ENCODE measurements around the gene NUFIP1. TPM values are rescaled to one million over a fixed set of nuclear protein-coding genes. Genes with fewer than 3 reads are reported as not detected.
"Not testable (repeated sequence)": the region's sequence is repeated elsewhere in the genome, so short reads cannot be mapped to it uniquely, and the experiment has no call there.

NUFIP1 gene
- polyA plus RNA-seq, 3 donors, result 0.83 to 1.1 (median 0.95) TPM

DNA sequence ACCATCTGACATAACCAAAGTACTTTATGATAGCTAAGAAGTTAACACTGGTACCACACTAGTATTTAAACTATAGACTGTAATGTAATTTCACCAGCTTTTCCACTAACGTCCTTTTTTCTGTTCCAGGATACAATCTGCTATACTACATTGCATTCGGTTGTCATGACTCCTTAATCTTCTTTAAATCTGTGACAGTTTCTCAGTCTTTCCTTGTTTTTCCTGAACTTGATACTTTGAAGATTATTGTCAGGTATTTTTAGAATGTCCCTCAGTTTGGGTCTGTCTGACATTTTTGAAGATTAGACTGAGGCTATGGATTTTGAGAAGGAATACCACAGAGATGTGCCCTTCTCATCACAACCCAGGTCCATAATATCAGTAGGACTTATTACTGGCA, 36.6 kb downstream of the NUFIP1 start:
- Mint-ChIP-seq H3K27me3 (ENCODE audit: low read depth in 3 of 3) (peaks cover 0 to 2% (median 0%) of the 10 kb centered on the region in 3 donors), H3K4me1 (no peaks in the 10 kb centered on the region), H3K9me3 (no peaks in the 10 kb centered on the region), H3K36me3 (peaks cover 26 to 37% of the 10 kb centered on the region in 2 donors), H3K27ac (no peak overlapping the region), H3K4me3 (no peak overlapping the region)
- no peak overlapping the region for H3K9ac ChIP-seq (ENCODE audit: insufficient read depth, low read length, poor library complexity, severe bottlenecking)
- TF ChIP-seq, protein P1, sequence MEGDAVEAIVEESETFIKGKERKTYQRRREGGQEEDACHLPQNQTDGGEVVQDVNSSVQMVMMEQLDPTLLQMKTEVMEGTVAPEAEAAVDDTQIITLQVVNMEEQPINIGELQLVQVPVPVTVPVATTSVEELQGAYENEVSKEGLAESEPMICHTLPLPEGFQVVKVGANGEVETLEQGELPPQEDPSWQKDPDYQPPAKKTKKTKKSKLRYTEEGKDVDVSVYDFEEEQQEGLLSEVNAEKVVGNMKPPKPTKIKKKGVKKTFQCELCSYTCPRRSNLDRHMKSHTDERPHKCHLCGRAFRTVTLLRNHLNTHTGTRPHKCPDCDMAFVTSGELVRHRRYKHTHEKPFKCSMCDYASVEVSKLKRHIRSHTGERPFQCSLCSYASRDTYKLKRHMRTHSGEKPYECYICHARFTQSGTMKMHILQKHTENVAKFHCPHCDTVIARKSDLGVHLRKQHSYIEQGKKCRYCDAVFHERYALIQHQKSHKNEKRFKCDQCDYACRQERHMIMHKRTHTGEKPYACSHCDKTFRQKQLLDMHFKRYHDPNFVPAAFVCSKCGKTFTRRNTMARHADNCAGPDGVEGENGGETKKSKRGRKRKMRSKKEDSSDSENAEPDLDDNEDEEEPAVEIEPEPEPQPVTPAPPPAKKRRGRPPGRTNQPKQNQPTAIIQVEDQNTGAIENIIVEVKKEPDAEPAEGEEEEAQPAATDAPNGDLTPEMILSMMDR (IDR thresholded peaks at IDR 0.05), result no peak
- intact Hi-C loops (cut with micrococcal nuclease), result no loop called here
- no peak overlapping the region for H3K4me2 ChIP-seq (replicated peaks; ENCODE audit: extremely low read depth, low read length, poor library complexity, severe bottlenecking)
- WGBS (ENCODE audit: insufficient coverage), result no CpG with 5 or more reads among the region's 2 CpGs
- no peak overlapping the region for H2AFZ ChIP-seq (ENCODE audit: insufficient read depth, low read depth, low read length, poor library complexity, severe bottlenecking)
- no peaks in the 10 kb centered on the region for H3K9me3 ChIP-seq (replicated peaks in 1 of 2; ENCODE audit: control insufficient read depth in 1 of 2, insufficient read depth in 1 of 2, low read length in 2 of 2)
- no peaks in the 10 kb centered on the region for H3K4me1 ChIP-seq (ENCODE audit: control insufficient read depth in 1 of 2, insufficient read depth in 2 of 2, low read length in 2 of 2)
- no peaks in the 10 kb centered on the region for H3K27me3 ChIP-seq (ENCODE audit: control insufficient read depth in 2 of 2, insufficient read depth in 2 of 2, low read length in 2 of 2)
- no peak for DNase-seq
- H3K79me2 ChIP-seq (ENCODE audit: insufficient read depth, low read length), result no peaks in the 10 kb centered on the region
- H3K27ac ChIP-seq (ENCODE audit: low read depth in 1 of 2, low read length in 2 of 2), result no peak overlapping the region
- H3K36me3 ChIP-seq (replicated peaks in 1 of 2; ENCODE audit: control insufficient read depth in 1 of 2, insufficient read depth in 2 of 2, low read length in 2 of 2), result peaks cover 0 to 18% of the 10 kb centered on the region in 2 donors
- no peak overlapping the region for H3K4me3 ChIP-seq (replicated peaks in 1 of 3; ENCODE audit: low read depth in 2 of 3, low read length in 3 of 3)
- H4K20me1 ChIP-seq (ENCODE audit: insufficient read depth, low read length), result no peaks in the 10 kb centered on the region

DNA sequence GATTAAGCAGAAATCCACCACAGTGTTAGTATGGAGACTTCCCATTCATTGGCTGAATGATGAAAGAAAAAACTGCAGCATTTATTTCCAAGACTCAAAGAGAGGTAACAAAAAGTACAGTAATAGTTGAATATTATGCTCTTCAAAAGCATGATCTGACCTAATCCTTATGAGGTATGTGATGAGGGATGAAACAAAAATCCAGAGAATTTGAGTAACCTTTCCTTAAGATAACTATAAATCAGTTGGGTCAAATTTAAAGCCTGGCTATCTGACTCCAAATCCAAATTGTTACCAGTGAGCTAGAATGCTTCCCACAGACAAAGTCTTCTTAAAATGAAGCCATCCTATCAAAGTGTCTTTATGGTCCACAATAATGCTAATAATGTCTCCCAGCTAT, 38.1 kb downstream of the NUFIP1 start:
- Histone ChIP-seq H2AFZ (ENCODE audit: insufficient read depth, low read depth, low read length, poor library complexity, severe bottlenecking) (no peak overlapping the region), H3K4me2 (replicated peaks; ENCODE audit: extremely low read depth, low read length, poor library complexity, severe bottlenecking) (no peak overlapping the region), H4K20me1 (ENCODE audit: insufficient read depth, low read length) (no peaks in the 10 kb centered on the region), H3K79me2 (ENCODE audit: insufficient read depth, low read length) (no peaks in the 10 kb centered on the region), H3K9ac (ENCODE audit: insufficient read depth, low read length, poor library complexity, severe bottlenecking) (no peak overlapping the region), H3K4me1 (ENCODE audit: control insufficient read depth in 1 of 2, insufficient read depth in 2 of 2, low read length in 2 of 2) (no peaks in the 10 kb centered on the region), H3K27me3 (ENCODE audit: control insufficient read depth in 2 of 2, insufficient read depth in 2 of 2, low read length in 2 of 2) (no peaks in the 10 kb centered on the region), H3K4me3 (replicated peaks in 1 of 3; ENCODE audit: low read depth in 2 of 3, low read length in 3 of 3) (no peak overlapping the region), H3K27ac (ENCODE audit: low read depth in 1 of 2, low read length in 2 of 2) (no peak overlapping the region), H3K36me3 (replicated peaks in 1 of 2; ENCODE audit: control insufficient read depth in 1 of 2, insufficient read depth in 2 of 2, low read length in 2 of 2) (peaks cover 0 to 18% of the 10 kb centered on the region in 2 donors), H3K9me3 (replicated peaks in 1 of 2; ENCODE audit: control insufficient read depth in 1 of 2, insufficient read depth in 1 of 2, low read length in 2 of 2) (no peaks in the 10 kb centered on the region)
- Mint-ChIP-seq H3K4me3 (no peak overlapping the region), H3K36me3 (peaks cover 26 to 32% of the 10 kb centered on the region in 2 donors), H3K27me3 (ENCODE audit: low read depth in 3 of 3) (peaks cover 0 to 2% (median 0%) of the 10 kb centered on the region in 3 donors), H3K27ac (no peak overlapping the region), H3K4me1 (no peaks in the 10 kb centered on the region), H3K9me3 (no peaks in the 10 kb centered on the region)
- TF ChIP-seq, protein P1 (IDR thresholded peaks at IDR 0.05), result no peak
- intact Hi-C loops (cut with micrococcal nuclease), result no loop called here
- DNase-seq, result no peak

DNA sequence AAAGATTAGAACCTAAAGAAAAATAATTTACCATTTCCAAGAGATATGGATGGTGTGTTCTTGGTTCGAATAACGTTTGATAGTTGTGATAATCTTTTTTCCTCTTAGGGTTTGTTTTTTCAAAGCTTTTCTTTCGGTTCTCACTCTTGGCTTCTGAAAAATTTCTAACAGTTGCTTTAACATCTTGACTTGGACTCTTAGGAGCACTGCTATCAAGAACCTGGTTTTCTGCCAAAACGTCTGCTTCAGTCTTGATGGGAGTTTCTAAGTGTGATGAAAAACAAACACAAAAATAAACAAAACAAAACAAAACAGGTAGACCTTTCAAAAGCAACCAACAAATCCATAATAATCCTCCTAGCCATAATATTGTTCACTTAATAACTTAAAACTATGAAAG, 45.9 kb downstream of the NUFIP1 start:
- H3K9me3 ChIP-seq (replicated peaks in 1 of 2; ENCODE audit: control insufficient read depth in 1 of 2, insufficient read depth in 1 of 2, low read length in 2 of 2); H3K4me2 ChIP-seq (replicated peaks; ENCODE audit: extremely low read depth, low read length, poor library complexity, severe bottlenecking); H3K27ac ChIP-seq (ENCODE audit: low read depth in 1 of 2, low read length in 2 of 2); H3K27ac Mint-ChIP-seq; H2AFZ ChIP-seq (ENCODE audit: insufficient read depth, low read depth, low read length, poor library complexity, severe bottlenecking); H3K27me3 Mint-ChIP-seq (ENCODE audit: low read depth in 3 of 3); H3K4me1 Mint-ChIP-seq; H3K9me3 Mint-ChIP-seq; H3K4me1 ChIP-seq (ENCODE audit: control insufficient read depth in 1 of 2, insufficient read depth in 2 of 2, low read length in 2 of 2); H3K9ac ChIP-seq (ENCODE audit: insufficient read depth, low read length, poor library complexity, severe bottlenecking); H3K4me3 ChIP-seq (replicated peaks in 1 of 3; ENCODE audit: low read depth in 2 of 3, low read length in 3 of 3); H3K4me3 Mint-ChIP-seq; H4K20me1 ChIP-seq (ENCODE audit: insufficient read depth, low read length); intact Hi-C loops (cut with micrococcal nuclease); H3K27me3 ChIP-seq (ENCODE audit: control insufficient read depth in 2 of 2, insufficient read depth in 2 of 2, low read length in 2 of 2); H3K79me2 ChIP-seq (ENCODE audit: insufficient read depth, low read length); DNase-seq: not testable (repeated sequence)
- H3K36me3 Mint-ChIP-seq, result peaks cover 17 to 27% of the 10 kb centered on the region in 2 donors
- no CpG with 5 or more reads among the region's 4 CpGs for WGBS (ENCODE audit: insufficient coverage)
- H3K36me3 ChIP-seq (replicated peaks in 1 of 2; ENCODE audit: control insufficient read depth in 1 of 2, insufficient read depth in 2 of 2, low read length in 2 of 2), result peaks cover 5 to 25% of the 10 kb centered on the region in 2 donors
